GM21576 (cell line): ENCODE measurements around the gene SLC26A1.

Source experiments
- ATAC-seq: cut with Tn5 transposase; IDR thresholded peaks from one replicate; pipeline ENCODE4 v1.9.1; 2021; ENCODE audit warnings: mild to moderate bottlenecking, moderate library complexity; ENCODE audit not compliant: unreplicated experiment

Gene SLC26A1

DNA sequence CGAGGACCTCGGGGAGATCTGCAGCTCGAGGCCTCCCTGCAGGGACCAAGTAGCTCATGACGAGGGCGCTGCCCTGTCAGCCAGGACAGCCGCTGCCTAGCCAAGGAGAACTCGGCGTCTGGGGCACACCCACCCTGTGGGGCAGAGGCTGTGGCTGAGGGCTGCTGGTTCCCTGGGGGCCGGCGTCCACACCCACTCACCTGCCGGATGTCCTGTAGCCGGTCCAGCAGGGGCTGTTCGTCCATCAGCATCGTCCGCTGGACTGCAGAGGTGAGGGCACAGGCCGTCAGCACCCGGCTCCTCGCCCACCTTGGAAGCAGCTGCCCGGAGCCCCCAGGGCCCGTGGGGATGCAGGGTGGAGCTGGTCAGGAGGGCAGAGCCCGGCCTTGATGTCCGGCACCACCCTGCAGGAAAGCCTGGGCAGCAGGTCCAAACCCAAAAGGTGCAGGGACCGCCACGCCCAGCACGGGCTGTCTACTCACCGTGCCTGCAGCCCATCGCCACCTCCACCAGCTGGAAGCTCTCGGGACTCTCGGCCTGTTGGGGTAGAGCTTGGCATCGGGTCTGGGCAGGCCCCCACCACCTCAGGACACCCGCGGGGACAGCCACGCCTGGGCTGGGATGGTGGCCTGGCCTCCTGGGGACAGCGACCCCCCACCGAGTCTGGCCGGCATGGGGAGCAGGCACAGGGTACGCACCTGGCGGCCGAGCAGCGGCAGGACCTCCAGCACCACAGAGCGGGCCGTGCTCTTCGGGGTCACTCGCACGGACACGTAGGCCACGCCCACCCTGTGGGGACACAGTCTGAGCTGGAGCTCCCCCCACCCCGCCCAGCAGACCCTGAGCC lies 26.7 kb downstream of the SLC26A1 start:
- ATAC-seq = no peak

- ATAC-seq = no peak
These were observed 27.5 kb downstream of the SLC26A1 start for GRCh38 chr4:965766-966134.

GRCh38 chr4:965048-965765 lies 28.0 kb downstream of the SLC26A1 start:
- ATAC-seq = no peak

GRCh38 chr4:964346-965025 lies 28.7 kb downstream of the SLC26A1 start:
- no peak for ATAC-seq

DNA sequence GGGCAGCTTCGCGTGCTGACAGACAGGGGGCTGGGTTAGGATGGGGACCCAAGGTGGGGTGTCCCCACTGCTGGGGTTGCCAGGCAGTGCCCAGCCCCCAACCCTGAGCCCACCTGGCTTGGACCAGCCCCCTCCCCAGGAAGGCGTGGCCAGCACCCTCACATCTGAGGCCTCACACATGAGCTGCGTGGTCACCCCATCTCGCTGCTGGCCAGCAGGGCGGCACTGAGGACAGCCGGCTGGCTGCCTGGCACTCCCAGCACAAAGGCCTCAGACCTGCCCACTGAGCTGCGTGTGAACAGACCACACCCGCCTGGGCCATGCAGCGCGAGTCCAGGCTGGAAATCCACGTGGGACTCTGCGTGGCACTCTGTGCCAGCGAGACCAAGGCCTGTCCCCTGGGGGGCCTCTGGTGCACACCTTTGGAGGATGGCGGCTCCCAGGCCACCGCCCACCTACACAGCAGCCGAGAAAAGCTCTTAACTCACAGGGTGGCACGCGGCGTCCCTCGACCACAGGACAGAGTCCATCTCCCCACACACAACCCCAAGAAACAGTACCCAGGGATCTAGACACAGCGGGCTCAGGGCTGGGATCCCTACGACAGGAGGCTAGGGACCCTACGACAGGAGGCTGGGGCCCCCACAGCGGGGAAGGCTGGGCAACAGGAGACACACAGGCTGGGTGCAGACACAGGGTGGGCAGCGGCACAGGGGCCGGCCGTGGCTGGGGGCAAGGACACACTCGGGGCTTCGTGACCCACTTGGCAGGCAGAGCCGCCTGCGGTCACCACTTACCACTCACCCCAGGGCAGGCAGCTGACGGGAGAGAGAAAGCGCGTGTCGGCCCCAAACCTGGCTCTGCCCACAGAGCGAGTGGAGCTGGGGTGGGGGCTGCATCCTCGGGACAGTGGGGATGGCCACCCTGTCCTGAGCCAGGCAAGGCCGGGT lies 29.7 kb downstream of the SLC26A1 start:
- no peak for ATAC-seq

DNA sequence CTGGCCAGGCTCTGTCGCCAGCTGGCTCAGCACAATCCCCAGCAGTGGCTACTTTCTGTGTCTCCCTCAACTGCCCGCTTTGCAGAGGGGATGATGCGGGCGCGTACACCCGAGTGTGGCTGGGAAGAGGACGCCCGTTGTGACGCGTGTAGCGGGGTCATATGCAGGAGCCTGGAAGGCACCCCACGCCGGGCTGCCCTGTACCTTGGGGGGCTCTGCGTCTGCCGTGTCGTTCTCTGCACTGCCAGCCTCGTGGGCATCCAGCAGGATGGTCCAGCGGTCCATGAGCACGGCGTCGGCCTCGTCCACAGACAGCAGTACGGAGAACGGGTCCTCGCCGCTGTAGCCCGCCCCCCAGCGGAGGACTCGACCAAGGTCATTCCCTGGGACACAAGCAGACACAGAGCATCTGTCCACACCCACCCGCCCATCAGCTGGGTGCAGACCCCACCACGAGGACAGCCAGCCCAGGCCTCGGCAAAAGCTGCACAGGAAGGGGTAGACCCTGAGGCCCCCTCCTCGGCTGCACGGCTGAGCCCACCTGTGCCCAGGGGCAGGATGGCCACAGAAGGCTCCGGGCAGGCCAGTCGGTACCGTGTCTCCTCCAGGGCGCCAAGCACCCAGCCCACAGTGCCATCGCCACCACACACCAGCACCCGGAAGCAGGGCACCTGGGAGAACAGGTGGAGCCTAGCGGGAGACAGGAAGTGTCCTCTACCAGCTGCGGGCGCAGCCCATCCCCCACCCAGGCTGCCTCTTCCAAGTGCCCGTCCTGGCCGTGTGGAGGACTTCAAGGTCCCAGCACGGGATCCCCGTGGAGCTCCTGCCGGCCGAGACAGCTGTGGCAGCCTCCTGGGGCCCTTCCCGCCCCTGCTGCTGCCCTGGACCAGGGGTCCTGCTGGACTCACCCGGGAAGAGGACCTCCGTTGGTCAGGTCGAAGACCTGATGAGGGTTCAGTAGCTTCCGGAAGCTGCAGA lies 30.7 kb downstream of the SLC26A1 start:
- ATAC-seq = no peak

GRCh38 chr4:961351-962230 lies 31.6 kb downstream of the SLC26A1 start:
- no peak for ATAC-seq

- ATAC-seq = no peak
These were observed 32.4 kb downstream of the SLC26A1 start for GRCh38 chr4:960636-961350.

GRCh38 chr4:960140-960635 lies 33.0 kb downstream of the SLC26A1 start:
- no peak for ATAC-seq

DNA sequence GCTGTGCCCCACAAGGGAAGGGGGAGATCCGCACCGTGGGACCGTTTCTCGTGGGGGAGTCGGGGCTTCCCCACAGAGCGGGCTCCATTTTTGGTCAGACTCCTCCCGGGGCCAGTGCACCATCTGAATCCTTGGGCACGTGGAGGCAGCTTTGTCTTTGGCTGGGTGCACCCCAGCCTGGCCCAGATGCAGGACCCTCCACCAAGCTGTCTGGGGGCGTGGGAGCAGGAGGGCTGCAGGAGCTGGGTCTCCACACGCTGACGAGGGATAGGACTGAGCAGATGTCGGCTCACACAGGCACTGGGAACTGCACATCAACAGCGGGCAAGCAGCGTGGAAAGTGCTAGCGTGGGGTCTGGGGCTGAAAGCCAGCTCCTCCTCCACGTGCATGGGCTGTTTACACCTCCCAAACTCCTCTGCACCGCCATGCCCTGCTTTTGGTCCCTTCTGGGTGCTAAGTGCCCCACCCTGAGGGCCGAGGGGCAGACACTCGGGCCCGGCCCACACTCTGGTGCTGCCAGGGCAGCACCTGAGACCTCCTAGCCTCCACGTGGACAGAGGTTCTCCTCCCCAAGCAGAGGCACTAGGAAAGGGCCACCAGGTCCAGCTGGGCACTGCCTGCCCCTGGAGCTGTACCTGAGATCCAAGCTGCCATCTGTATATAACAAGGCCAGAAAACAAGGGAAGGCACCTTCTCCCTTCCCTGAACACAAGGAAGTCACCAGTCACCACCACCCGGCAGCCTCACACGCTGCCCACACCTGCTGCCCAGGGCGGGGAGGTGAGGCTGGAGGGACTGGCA lies 33.7 kb downstream of the SLC26A1 start:
- no peak for ATAC-seq

GRCh38 chr4:958696-959337 lies 34.4 kb downstream of the SLC26A1 start:
- ATAC-seq = no peak

GRCh38 chr4:958314-958665 lies 34.9 kb downstream of the SLC26A1 start:
- no peak for ATAC-seq

- ATAC-seq = no peak
These were observed 35.5 kb downstream of the SLC26A1 start for GRCh38 chr4:957581-958313.

GRCh38 chr4:957231-957580 lies 36.0 kb downstream of the SLC26A1 start:
- no peak for ATAC-seq

GRCh38 chr4:956531-957230 lies 36.5 kb downstream of the SLC26A1 start:
- no peak for ATAC-seq
